HG03159 (cell line): ENCODE data around the gene ZNF341.

Experiments used
- ATAC-seq: cut with Tn5 transposase; IDR thresholded peaks from one replicate; pipeline ENCODE4 v1.9.1; 2021; ENCODE audit warnings: mild to moderate bottlenecking, moderate library complexity; ENCODE audit not compliant: unreplicated experiment

The ZNF341 gene

DNA sequence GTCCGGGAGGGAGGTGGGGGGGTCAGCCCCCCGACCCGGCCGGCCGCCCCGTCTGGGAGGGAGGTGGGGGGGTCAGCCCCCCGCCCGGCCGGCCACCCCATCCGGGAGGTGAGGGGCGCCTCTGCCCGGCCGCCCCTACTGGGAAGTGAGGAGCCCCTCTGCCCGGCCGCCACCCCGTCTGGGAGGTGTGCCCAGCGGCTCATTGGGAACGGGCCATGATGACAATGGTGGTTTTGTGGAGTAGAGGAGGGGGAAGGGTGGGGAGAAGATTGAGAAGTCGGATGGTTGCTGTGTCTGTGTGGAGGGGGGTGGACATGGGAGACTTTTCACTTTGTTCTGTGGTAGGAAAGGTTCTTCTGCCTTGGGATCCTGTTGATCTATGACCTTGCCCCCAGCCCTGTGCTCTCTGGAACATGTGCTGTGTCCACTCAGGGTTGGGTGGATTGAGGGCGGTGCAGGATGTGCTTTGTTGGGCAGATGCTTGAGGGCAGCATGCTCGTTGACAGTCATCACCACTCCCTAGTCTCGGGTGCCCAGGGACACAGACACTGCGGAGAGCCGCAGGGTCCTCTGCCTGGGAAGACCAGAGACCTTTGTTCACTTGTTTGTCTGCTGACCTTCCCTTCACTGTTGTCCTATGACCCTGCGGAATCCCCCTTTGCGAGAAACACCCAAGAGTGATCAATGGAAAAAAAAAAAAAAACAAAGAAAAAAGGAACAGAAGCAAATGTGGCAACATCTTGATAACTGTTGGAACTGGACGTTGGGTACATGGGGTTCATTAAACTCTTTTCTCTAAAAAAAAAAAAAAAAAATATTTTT lies 30.0 kb upstream of the ZNF341 start:
- ATAC-seq, result no peak

DNA sequence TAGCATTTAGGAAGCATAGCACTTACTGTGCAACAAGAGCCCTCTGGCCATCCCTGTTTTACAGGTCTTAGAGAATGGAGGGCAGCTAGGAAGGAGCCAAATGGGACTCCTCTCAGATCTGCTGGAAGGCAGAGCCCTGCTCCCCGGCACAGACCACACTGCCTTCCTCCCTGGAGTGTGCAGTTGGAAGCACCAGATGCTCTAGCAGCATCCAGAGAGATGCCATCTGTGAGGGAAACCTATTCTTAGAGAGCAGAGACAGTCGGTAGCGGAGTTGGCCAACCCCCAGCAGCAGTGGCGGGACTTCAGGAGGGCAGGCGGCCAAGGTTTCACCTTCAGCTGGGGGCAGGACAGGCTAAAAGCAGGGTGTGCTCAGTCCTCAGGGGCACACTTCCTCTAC lies 28.9 kb upstream of the ZNF341 start:
- no peak for ATAC-seq

DNA sequence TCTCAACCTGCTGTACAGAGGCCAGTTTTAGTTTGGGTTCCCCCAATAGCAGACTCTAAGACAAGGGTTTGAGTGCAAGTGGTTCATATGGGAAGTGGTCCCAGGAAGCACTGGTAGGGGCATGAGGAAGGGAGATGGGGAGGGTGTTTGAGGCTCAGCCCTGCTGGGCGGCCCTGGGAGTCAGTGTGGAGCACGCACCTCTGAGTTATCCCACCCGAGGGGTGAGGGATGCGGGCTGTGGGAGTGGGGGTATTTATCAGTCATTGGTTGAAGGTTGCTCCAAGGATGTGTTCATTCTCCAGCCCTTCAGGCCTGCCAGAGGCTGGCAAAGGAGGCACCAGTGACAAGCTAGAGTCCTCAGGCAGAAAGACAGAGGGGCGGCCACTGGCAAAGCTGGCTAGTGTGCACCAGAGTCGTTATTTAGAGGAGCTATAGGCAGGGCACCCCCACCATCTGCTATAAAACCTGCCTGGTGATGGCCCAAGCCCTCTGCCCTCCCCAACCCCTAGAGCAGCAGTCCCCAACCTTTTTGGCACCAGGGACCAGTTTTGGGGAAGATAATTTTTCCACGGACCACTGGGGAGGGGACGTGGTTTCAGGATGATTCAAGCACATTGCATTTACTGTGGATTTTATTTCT lies 28.2 kb upstream of the ZNF341 start:
- no peak for ATAC-seq

DNA sequence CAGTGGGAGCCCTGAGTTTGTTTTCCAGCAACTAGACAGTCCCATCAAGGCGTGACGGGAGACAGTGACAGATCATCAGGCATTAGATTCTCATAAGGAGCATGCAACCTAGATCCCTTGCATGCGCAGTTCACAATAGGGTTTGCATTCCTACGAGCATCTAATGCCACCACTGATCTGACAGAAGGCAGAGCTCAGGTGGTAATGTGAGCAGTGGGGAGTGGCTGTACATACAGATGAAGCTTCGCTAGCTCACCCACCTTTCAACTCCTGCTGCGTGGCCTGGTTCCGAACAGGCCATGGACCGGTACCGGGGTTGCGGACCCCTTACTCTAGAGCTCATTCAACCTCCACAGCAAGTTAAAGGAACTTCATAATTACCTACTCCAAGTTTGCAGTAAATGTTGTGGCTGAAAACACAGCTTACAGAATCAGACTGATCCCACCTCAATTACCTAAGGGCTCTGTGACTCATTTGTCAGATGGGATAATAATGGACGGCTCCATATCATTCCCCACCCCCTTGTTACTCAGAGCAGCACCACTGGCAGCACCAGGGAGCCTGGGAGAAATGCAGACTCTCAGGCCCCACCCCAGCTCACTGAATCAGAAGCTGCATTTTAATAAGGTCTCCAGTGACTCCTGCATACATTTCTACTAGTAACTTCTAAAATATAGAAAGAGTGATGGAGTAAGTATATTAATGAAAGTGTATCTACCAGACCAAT lies 27.4 kb upstream of the ZNF341 start:
- ATAC-seq, result no peak

DNA sequence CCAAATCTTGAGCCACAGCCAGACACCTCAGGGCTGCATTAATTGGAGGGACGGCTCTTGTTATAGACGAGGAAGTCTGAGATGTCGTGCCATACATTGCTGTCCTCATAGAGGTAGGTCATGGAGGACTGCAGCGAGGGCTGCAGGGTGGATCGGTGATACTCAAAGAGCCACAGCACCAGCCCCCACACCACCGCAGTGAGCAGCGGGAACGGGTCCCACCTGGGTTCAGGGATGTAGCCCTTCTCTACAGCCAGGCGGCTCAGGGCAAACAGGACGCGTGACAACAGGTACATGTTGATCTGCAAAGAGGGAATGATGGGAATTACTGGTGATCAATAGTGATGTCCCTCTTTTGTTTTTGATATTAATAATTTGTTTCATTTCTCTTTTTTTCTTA lies 24.1 kb upstream of the ZNF341 start:
- ATAC-seq, result no peak

DNA sequence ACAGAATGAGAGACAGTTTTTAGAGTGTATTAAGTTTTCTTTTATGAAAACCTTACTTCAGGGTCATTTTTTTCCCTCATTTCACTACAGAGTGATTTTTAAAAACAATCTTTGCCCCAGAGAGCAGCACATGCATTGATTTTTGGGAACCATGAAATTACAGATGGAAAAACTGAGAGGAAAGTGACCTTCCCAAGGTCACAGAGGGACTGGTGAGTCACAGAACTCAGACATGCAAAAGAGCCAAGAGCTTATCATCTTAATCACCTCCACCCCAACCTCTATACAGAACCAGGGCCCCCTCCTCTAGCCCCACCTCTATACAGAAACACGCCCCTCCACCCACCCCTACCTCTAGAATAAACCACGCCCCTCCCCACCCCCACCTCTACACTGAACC lies 22.4 kb upstream of the ZNF341 start:
- ATAC-seq, result no peak

DNA sequence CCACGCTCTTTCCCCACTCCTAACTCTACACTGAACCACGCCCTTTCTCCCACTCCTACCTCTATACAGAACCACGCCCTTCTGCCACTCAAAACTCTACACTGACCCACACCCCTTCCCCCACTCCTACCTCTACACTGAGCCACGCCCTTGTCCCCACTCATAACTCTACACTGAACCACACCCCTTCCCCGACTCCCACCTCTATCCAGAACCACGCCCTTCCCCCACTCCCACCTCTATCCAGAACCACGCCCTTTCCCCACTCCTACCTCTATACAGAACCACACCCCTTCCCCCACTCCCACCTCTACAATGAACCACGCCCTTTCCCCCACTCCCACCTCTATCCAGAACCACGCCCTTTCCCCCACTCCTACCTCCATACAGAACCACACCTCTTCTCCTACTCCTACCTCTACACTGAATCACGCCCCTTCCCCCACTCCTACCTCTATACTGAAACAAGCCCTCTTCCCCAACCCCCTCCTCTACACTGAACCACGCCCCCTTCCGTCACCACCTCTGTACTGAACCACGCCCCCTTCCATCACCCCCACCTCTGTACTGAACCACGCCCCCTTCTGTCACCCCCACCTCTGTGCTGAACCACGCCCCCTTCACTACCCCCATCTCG lies 21.8 kb upstream of the ZNF341 start:
- ATAC-seq, result no peak

DNA sequence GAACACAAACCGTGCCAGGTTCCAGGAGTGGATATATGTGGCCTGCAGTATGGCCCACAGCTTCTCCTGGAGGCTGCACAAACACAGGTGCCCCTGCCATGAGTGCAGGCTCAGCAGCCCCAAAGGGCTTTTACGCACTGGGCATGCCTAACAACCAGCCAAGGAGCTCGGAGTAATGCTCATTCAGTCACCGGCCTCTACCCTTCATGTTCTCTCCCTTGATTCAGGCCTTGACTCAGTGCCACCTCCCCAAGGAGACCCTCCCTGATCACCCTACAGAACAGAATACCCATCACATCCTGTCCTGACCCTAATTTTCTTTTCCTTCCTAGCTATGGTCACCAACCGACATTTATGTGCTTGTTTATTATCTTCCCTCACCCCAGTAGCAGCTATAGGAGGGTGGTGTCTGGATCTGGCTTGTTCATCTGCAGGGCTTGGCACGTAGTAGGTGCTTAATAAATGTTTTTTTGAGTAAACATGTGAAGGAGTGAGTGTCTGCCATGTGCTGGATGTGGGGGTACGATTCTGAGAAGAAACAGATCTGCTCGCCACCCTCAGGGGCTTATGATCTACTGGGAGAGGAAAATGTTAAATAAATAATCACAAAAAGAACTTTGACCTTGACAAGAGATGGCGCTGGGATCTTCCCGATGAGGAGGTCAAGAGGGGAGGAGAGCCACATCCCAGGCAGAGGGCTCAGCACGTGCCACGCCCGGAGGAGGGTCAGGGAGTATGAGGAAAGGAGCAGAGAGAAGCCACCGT lies 20.9 kb upstream of the ZNF341 start:
- ATAC-seq, result no peak

DNA sequence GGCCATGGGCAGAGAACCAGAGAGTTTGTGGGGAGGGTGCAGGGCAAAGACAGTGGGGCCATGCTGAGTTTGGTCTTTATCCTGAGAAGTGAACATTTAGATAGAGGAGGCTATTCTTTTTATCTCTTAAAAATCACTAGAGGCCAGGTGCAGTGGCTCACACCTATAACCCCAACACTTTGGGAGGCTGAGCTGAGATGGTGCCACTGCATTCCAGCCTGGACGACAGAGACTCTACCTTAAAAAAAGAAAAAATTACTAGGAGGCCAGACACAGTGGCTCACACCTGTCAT lies 20.4 kb upstream of the ZNF341 start:
- no peak for ATAC-seq

DNA sequence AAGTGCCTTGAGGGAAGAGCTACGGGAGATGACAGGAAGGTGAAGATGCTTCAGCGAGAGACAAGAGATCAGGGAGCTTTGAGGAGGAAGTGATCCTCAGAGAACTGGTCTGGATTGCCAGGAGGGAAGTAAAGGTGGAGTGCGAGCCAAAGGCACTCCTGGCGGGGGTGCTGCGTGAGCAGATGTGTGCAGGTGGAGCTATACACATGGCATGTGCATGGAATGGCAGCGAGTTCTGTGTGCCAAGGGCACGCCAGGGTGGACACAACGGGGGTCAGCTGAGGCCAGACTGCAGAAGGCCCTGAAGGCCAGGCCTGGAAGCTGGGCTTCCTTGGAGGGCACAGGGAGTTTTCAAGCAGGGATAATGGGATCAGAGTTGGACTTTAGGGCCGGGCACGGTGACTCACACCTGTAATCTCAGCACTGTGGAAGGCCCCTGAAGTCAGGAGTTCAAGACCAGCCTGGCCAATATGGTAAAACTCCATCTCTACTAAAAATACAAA lies 17.9 kb upstream of the ZNF341 start:
- ATAC-seq, result no peak

DNA sequence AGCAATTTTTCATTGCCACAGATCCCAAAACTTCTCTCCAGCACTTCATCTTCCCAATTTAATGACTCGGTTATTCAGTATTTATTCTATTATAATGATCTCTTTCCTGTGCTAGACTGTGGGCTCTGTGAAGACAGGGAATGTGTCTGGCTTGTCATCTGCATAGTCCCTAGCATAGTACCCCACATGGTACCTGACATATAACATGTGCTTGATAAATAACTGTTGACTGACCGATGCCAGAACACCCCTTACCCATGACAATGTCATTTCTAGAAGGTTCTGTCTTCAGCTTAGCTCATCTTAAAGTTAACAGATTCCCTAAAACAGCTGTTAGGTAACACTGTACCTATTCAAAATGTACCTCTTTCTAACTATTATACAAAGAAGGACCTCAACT lies 15.3 kb upstream of the ZNF341 start:
- no peak for ATAC-seq

DNA sequence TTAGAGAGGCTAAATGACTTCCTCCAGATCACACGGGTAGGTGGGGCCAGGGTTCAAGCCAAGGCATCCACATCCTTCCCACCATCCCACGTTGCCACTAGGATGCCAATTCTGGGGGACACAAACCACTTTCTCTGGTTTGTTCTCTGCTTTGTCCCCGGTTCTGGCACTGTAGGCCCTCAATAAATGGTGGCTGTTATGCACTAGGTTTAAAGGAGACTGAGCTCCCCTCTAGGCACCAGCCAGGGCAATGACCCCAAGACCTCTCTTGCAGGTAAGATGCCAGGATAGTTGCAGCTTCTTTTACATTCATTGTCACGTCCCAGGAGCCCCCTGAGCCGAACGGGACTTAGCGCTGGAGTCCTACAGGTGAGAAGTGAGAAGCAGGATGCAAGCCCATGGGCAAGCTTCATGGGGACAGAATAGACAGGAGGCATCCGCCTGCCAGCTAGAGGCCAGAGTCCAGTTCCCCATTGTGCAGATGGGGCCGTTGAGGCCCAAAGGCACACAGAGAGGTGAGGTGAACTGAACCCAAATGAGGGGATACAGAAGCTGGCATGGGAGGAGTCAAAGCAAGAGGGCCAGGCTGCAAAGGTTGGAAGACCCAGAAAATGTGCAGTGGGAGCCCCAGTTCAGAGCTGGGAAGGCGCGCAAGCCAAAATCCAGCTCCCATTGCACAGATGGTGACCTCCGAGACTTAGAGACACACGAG lies 12.4 kb upstream of the ZNF341 start:
- ATAC-seq, result no peak

DNA sequence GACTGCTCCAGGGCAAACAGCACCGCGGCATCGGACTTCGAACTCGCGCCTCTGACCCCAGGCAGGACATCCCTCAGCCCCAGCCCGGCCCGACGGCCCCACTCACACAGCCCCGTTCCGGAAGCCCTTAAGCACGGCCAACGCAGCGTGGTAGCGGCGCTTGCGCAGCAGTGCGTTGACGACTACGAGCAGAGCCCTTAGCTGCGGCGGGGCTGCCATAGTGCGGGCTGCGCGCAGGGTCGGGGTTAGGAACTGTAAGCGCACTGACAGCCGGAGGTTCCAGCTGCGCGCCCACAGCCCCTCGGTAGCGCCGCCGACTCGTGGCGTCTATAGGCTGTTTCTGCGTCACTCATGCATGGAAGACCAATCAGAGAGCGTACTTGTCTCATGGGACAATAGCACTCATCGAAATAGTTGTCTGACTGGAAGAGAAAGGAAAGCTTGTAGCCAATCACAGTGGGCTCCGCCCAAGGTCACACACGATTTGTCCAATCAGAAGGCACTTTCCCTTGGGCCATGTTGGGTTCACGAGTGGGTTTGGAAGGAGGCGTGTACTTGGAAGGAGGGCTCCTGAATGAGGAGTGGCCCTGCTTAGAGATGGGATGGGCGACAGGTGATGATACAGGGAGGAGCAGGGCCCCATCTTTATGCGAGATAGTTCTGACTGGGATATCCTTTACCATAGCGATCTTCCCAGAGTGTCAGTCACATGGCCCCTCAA lies 11.6 kb upstream of the ZNF341 start, which contains the start of gene PXMP4:
Gene PXMP4 (minus strand): TSS at position 322 of the 721 bp plus-strand sequence. CDS start 103 bp downstream, at position 219.
- peak; percentile 96 for ATAC-seq

DNA sequence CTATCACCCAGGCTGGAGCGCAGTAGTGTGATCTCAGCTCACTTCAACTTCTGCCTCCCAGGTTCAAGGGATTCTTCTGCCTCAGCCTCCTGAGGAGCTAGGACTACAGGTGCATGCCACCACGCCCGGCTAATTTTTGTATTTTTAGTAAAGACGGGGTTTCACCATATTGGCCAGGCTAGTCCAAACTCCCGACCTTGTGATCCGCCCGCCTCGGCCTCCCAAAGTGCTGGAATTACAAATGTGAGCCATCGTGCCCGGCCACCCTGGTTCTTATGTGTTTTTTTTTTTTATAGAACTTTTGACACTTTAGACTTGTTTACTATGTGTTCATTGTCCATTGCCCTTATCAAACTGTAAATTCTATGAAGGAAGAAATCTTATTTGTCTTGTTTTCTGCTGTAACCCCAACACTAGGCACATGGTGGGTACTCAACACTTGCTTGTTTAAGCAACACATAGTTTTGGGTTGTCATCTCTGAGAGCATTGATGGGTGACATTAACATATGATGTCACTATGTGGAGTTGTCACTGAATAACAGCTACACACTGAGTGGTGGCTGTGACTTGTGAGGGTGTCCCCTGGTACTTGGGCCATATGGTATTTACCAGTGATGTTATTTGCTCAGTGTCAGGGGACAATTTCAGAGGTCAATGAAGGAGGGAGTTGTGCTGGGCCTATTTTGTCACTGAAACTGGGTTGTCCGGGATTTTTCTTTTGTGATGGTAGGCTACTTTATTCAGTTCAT lies 10.2 kb upstream of the ZNF341 start:
- no peak for ATAC-seq

DNA sequence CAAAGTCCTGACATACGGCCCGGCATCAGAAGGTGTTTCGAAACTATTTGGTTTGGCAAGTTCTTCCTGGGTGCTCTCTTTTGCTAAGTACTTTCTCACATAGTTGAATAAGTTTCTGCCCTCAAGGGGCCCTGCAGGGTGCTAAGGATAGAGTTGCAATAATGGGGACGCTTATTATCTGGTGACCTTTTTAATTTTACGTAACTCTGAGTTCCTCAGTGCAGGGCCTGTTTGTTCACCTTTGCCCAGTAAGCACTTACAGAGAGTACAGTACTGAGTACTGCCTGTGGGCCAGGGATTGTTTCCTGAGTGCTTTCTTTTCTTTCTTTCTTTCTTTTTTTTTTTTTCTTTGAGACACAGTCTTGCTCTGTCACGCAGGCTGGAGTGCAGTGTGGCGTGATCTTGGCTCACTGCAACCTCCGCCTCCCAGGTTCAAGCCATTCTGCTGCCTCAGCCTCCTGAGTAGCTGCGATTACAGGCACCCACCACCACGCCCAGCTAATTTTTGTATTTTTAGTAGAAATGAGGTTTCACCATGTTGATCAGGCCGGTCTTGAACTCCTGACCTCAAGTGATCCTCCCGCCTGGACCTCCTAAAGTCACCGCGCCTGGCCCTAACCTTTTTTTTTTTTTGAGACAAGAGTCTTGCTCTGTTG lies 7.2 kb upstream of the ZNF341 start:
- ATAC-seq, result no peak

DNA sequence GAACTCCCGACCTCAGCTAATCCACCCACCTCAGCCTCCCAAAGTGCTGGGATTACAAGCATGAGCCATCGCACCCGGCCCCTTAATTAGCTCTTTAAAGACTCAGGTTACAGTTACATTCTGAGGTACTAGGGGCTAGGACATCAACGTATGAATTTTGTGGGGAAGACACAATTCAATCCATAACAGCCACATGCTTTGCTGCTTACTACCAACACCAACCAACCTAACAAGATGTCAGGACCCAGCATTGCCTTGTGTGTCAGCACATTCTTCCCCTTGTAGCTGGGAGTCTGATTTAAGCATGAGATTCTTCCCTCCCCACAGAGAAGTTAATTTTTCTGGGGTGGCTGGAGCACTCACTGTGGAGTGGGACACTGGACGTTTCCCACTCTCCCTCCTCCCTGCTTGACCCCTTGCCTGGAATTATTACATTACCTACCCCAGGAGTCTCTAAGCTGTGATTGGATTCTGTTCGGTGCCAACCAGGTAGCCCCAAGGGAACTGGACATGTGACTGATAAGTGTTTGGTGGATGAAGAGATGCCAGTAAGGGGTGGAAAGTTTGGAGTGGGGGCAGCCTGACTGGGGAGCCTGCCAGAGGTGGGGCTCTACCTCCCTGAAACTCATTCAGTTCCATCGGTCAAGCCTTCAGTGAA lies 6.1 kb upstream of the ZNF341 start:
- no peak for ATAC-seq

DNA sequence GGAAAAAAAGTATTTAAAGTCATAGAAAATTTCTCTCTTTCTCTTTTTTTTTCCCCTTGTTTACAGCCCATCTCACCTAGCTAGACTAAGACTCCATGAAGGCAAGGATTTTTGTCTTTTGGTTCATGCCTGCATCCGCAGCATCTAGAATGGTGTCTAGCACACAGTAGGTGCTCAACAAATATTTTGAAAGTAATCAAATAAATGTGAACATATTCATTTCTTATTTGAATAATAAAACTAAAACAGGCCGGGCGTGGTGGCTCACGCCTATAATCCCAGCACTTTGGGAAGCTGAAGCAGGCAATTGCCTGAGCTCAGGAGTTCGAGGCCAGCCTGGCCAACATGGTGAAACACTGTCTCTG lies 4.7 kb upstream of the ZNF341 start:
- ATAC-seq, result no peak

DNA sequence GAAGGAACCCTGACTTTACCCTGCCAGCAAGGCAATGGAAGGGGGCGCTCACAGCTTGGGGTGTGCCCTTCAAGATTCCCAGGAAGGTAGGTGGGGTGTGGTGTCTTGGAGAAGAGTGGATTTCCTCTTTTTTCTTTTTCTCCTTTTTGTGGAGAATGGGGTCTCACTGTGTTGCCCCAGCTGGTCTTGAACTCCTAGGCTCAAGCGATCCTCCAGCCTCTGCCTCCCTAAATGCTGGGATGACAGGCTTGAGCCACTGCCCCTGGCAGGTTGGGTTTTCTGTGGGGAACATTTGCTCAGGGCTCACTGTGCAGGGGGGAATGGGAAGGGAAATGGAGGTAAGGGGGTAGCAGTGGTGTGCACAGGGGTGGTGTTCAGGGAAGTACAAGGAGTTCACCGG lies 4.0 kb upstream of the ZNF341 start:
- no peak for ATAC-seq
